ENCODE data around the gene NINJ2.

Gene NINJ2

DNA sequence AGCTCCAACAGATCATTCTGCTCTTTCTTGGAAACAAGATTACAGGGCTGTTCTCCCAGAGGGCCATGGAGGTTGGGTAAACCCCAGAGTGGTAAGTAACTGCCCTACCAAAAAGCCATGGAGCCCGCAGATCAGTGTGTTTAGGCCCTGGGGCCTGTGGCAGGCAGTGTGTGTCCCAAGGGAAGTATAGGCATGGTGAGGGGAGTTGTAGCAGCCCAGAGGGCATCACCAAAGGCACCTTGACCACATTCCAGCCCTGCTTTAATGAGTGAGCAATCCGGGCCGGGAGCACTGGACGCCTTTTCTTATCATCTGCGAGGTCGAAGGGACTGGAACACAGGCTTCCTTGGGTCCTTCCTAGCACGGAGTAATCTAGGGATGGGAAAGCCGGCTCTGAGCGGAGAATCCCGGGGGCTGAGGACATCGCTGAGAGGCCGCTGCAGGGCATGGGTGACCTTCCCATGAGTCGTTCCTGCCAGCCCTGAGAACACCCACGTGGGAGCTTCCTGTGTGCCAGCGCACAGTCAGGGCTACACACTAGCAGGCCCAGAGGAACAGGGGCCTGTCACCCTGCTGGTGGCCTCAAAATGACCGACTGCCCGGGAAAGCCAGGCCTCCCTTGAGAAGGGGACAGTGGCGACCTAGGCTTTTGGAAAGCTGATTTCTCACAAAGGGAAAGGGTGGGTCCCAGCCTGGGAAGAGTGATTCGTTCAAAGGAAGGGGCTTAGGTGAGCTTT, 91.3 kb downstream of the NINJ2 start:
- in situ Hi-C loops (cut with MboI; ENCODE audit: low sequenced_read_pairs) = no loop called here

GRCh38 chr12:570921-571794, 92.1 kb downstream of the NINJ2 start:
- in situ Hi-C loops (cut with MboI; ENCODE audit: low sequenced_read_pairs) = no loop called here

- in situ Hi-C loops (cut with MboI; ENCODE audit: low sequenced_read_pairs) = no loop called here
These were observed 92.8 kb downstream of the NINJ2 start for GRCh38 chr12:570435-570920.

GRCh38 chr12:569803-570434, 93.3 kb downstream of the NINJ2 start:
- in situ Hi-C loops (cut with MboI; ENCODE audit: low sequenced_read_pairs) = loop anchor here (10.0 kb wide), 1 partner anchor 245 kb away; no protein-coding TSS in a partner anchor

- in situ Hi-C loops (cut with MboI; ENCODE audit: low sequenced_read_pairs) = loop anchor here (10.0 kb wide), 1 partner anchor 246 kb away; no protein-coding TSS in a partner anchor
These were observed 94.1 kb downstream of the NINJ2 start for GRCh38 chr12:569091-569676.

DNA sequence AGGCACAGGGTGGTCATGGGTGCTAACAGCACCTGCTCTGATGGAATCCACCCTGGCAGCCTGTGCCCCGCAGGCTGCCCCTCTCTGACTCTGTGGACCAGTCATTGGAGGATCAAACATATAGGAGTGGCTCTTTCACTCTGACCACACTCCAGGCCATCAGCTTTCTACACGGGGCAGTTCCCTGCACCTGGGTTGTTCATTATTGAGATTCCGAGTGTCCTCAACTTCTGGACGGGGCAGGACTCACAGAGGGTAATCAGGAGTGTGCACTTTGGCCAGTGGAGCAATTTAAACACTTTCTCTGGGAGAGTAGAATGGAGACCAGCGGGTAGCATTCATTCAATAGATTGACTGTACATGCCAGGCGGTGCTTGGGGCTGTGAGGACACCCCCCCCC, 94.8 kb downstream of the NINJ2 start:
- in situ Hi-C loops (cut with MboI; ENCODE audit: low sequenced_read_pairs) = loop anchor here (10.0 kb wide), 1 partner anchor 246 kb away; no protein-coding TSS in a partner anchor

GRCh38 chr12:565589-566105, 97.6 kb downstream of the NINJ2 start:
- in situ Hi-C loops (cut with MboI; ENCODE audit: low sequenced_read_pairs) = loop anchor here (10.0 kb wide), 1 partner anchor 249 kb away; no protein-coding TSS in a partner anchor

DNA sequence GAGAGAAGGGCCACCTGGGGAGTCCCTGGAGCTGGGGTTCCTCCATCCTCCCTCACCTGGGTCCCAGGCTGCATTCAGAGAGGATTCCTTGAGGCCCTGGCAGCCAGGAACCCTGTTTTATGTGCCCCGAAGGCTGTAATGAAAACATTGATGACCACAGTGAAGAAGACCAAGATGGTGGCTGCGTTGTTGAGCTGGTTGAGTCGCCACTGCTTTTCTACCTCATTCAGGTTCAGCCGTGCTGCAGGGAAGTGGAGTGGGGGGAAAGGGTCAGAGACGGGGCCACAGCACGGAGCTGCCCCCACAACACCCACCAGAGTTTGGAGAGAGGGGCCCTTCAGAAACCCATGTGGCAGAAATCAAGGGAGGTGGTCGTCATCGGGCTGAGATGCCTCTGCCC, 98.1 kb downstream of the NINJ2 start:
- in situ Hi-C loops (cut with MboI; ENCODE audit: low sequenced_read_pairs) = loop anchor here (10.0 kb wide), 1 partner anchor 250 kb away; no protein-coding TSS in a partner anchor

- in situ Hi-C loops (cut with MboI; ENCODE audit: low sequenced_read_pairs) = loop anchor here (10.0 kb wide), 1 partner anchor 251 kb away; no protein-coding TSS in a partner anchor
These were observed 99.4 kb downstream of the NINJ2 start for GRCh38 chr12:563787-564298.

GRCh38 chr12:563250-563781, 99.9 kb downstream of the NINJ2 start:
- in situ Hi-C loops (cut with MboI; ENCODE audit: low sequenced_read_pairs) = loop anchor here (10.0 kb wide), 1 partner anchor 251 kb away; no protein-coding TSS in a partner anchor

- in situ Hi-C loops (cut with MboI; ENCODE audit: low sequenced_read_pairs) = loop anchor here (10.0 kb wide), 1 partner anchor 252 kb away; no protein-coding TSS in a partner anchor
These were observed 100.6 kb downstream of the NINJ2 start for GRCh38 chr12:562634-563033.

GRCh38 chr12:561908-562593, 101.2 kb downstream of the NINJ2 start:
- in situ Hi-C loops (cut with MboI; ENCODE audit: low sequenced_read_pairs) = loop anchor here (10.0 kb wide), 1 partner anchor 253 kb away; no protein-coding TSS in a partner anchor

- in situ Hi-C loops (cut with MboI; ENCODE audit: low sequenced_read_pairs) = loop anchor here (10.0 kb wide), 1 partner anchor 253 kb away; no protein-coding TSS in a partner anchor
These were observed 101.9 kb downstream of the NINJ2 start for GRCh38 chr12:561391-561705.

- in situ Hi-C loops (cut with MboI; ENCODE audit: low sequenced_read_pairs) = loop anchor here (10.0 kb wide), 1 partner anchor 254 kb away; no protein-coding TSS in a partner anchor
These were observed 102.4 kb downstream of the NINJ2 start for GRCh38 chr12:560691-561390.

GRCh38 chr12:559906-560455, 103.3 kb downstream of the NINJ2 start:
- in situ Hi-C loops (cut with MboI; ENCODE audit: low sequenced_read_pairs) = loop anchor here (10.0 kb wide), 1 partner anchor 255 kb away; no protein-coding TSS in a partner anchor

- in situ Hi-C loops (cut with MboI; ENCODE audit: low sequenced_read_pairs) = no loop called here
These were observed 103.9 kb downstream of the NINJ2 start for GRCh38 chr12:559208-559905.

GRCh38 chr12:558580-558979, 104.7 kb downstream of the NINJ2 start:
- in situ Hi-C loops (cut with MboI; ENCODE audit: low sequenced_read_pairs) = no loop called here
